Measurements from ENCODE around the gene TP53I3. TPM values are rescaled to one million over a fixed set of nuclear protein-coding genes. Genes with fewer than 3 reads are reported as not detected.

TP53I3 gene
- total RNA-seq, 1 experiment from 2014 or later = 20.1 TPM

GRCh38 chr2:24049485-24050021, 35.1 kb downstream of the TP53I3 start, which contains the start of gene FKBP1B:
TSS of gene FKBP1B (plus strand) at chr2:24049741. CDS start at chr2:24049850, 109 bp downstream.
- H3K79me2 ChIP-seq (ENCODE audit: insufficient read depth, low read length) = peaks cover 18% of the 10 kb centered on the region; the same call in 1 of the 2 replicates
- H3K4me1 ChIP-seq (ENCODE audit: control insufficient read depth in 1 of 2, insufficient read depth in 2 of 2, low read length in 2 of 2) = peaks cover 13 to 30% of the 10 kb centered on the region in 2 experiments
- intact Hi-C loops (cut with micrococcal nuclease) = loop anchor here (2.0 kb wide), 2 partner anchors 27 to 73 kb away; partner anchors contain the start of genes FAM228B, PFN4 and SF3B6
- ChIA-PET RAD21 (ENCODE audit: low non-redundant PET in 1 of 2, low total read pairs in 2 of 2, uncharacterized antibody in 2 of 2, unreplicated experiment in 2 of 2) (no interaction called here), POLR2A (interaction anchor here (0.6 to 2.4 kb wide), 5 partner anchors 9 to 852 kb away, joined by 3 to 16 read pairs (median 5); partner anchors contain the start of genes SF3B6 and TP53I3), CTCF (interaction anchor here (1.0 kb wide), 1 partner anchor 115 kb away, joined by 3 read pairs; no protein-coding TSS in a partner anchor)
- peak within 1 kb of the TSS; percentile 44 for H3K9ac ChIP-seq (ENCODE audit: low read length)
- H3K4me3 ChIP-seq (replicated peaks in 1 of 2; ENCODE audit: low read depth in 1 of 2, low read length in 2 of 2) = peak within 1 kb of the TSS; percentile 64 to 69
- ATAC-seq = peak; percentile 69
- DNase-seq (ENCODE audit: low read depth, low spot score) = peak; percentile 41
- H4K20me1 ChIP-seq (ENCODE audit: insufficient read depth) = no peaks in the 10 kb centered on the region
- peak within 1 kb of the TSS; percentile 90 for H3K4me2 ChIP-seq (ENCODE audit: low read length)
- H3K9me2 ChIP-seq (ENCODE audit: insufficient read depth) = no peaks in the 10 kb centered on the region
- TF ChIP-seq YY1 (IDR thresholded peaks at IDR 0.05; ENCODE audit: extremely low read depth, insufficient replicate concordance, low read depth, low read length) (peak; percentile 56), POLR2AphosphoS5 (IDR thresholded peaks at IDR 0.05; ENCODE audit: low read depth, low read length) (peak; percentile 78), CBX3 (IDR thresholded peaks at IDR 0.05; ENCODE audit: low read depth) (no peak)
- H2AFZ ChIP-seq (ENCODE audit: low read depth, low read length, poor library complexity, severe bottlenecking) = peak within 1 kb of the TSS; percentile 83
- H3K27me3 ChIP-seq (ENCODE audit: insufficient read depth, low read length) = no peaks in the 10 kb centered on the region
- H3K27ac ChIP-seq (ENCODE audit: low read depth, low read length) = no peak within 1 kb of the TSS
- no TSS peak for BruUV-seq (replicated peaks)
- no peaks in the 10 kb centered on the region for H3K9me3 ChIP-seq (ENCODE audit: control insufficient read depth in 1 of 2, insufficient read depth in 1 of 2, low read depth in 1 of 2, low read length in 2 of 2)
- no peaks in the 10 kb centered on the region for H3K36me3 ChIP-seq (ENCODE audit: control insufficient read depth in 1 of 2, insufficient read depth in 2 of 2, low read length in 2 of 2)

DNA sequence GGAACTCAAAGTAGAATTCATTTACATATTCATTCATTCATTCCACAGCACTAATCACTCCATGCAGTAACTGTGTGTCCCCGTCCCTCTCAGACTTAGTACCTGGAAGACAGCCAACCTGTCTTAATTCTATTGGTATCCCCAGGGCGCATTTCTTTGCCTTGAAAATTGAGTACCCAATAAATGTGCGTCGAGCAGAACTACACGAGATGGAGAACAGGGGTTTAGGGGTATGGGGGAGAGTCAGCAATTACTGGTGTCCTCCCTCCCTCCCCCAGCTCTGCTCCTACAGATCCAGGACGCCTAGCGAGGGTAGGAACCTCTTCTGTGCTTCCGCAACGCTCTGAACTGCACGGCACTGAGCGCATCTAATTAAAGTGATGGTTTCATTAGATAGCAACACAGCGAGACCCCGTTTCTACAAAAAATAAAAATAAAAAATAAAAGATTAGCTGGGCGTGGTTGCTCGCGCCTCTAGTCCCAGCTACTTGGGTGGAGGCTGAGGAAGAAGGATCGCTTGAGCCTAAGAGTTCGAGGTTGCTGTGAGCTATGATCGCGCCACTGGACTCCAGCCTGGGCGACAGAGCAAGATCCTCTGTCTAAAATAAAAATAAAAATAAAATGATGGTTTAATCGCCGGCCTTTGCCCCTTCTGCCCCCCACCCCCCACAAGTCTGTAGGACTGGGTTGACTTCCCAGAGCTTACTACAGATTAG, 35.7 kb downstream of the TP53I3 start:
- TF ChIP-seq EZH2 (IDR thresholded peaks at IDR 0.05) = no peak
- peak; percentile 16; the same call in 1 of the 2 replicates for TF ChIP-seq MAX (IDR thresholded peaks at IDR 0.05)
- ChIA-PET RAD21 (ENCODE audit: low non-redundant PET in 1 of 2, low total read pairs in 2 of 2, uncharacterized antibody in 2 of 2, unreplicated experiment in 2 of 2) (no interaction called here), POLR2A (interaction anchor here (0.6 to 2.4 kb wide), 5 partner anchors 10 to 852 kb away, joined by 3 to 16 read pairs (median 5); partner anchors contain the start of genes SF3B6 and TP53I3), CTCF (no interaction called here)
- peak; percentile 6 for DNase-seq (ENCODE audit: low read depth, low spot score)
- Histone ChIP-seq H2AFZ (ENCODE audit: low read depth, low read length, poor library complexity, severe bottlenecking) (peak overlapping the region; percentile 83), H3K4me3 (replicated peaks in 1 of 2; ENCODE audit: low read depth in 1 of 2, low read length in 2 of 2) (peak overlapping the region; percentile 64 to 69), H3K4me2 (ENCODE audit: low read length) (peak overlapping the region; percentile 90), H4K20me1 (ENCODE audit: insufficient read depth) (no peaks in the 10 kb centered on the region), H3K27me3 (ENCODE audit: insufficient read depth, low read length) (no peaks in the 10 kb centered on the region), H3K79me2 (ENCODE audit: insufficient read depth, low read length) (peaks cover 20% of the 10 kb centered on the region; the same call in 1 of the 2 replicates), H3K4me1 (ENCODE audit: control insufficient read depth in 1 of 2, insufficient read depth in 2 of 2, low read length in 2 of 2) (peaks cover 13 to 30% of the 10 kb centered on the region in 2 experiments), H3K9me3 (ENCODE audit: control insufficient read depth in 1 of 2, insufficient read depth in 1 of 2, low read depth in 1 of 2, low read length in 2 of 2) (no peaks in the 10 kb centered on the region), H3K36me3 (ENCODE audit: control insufficient read depth in 1 of 2, insufficient read depth in 2 of 2, low read length in 2 of 2) (no peaks in the 10 kb centered on the region), H3K27ac (ENCODE audit: low read depth, low read length) (no peak overlapping the region), H3K9ac (ENCODE audit: low read length) (peak overlapping the region; percentile 44), H3K9me2 (ENCODE audit: insufficient read depth) (no peaks in the 10 kb centered on the region)
- peak; percentile 15 for ATAC-seq
- no TSS peak for BruUV-seq (replicated peaks)
- intact Hi-C loops (cut with micrococcal nuclease) = loop anchor here (2.0 kb wide), 1 partner anchor 74 kb away; the partner anchor contains the start of genes FAM228B and PFN4
